Measurements from ENCODE around the gene ADAP2. TPM values are rescaled to one million over a fixed set of nuclear protein-coding genes. Genes with fewer than 3 reads are reported as not detected.
"Not testable (repeated sequence)": the region's sequence is repeated elsewhere in the genome, so short reads cannot be mapped to it uniquely, and the experiment has no call there.

ADAP2 gene
- polyA plus RNA-seq, 4 donors = 2.9 to 4.6 (median 3.5) TPM

DNA sequence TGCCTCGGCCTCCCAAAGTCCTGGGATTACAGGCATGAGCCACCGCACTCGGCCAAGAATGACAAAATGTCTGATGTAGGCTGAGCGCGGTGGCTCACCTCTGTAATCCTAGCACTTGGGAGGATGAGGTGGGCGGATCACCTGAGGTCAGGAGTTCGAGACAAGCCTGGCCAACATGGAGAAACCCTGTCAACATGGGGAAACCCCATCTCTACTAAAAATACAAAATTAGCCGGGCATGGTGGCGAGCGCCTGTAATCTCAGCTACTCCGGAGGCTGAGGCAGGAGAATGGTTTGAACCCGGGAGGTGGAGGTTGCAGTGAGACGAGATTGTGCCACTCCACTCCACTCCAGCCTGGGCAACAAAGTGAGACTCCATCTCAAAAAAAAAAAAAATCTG lies 46.2 kb downstream of the ADAP2 start:
- DNase-seq (ENCODE audit: low read depth in 4 of 4, low spot score in 2 of 4) = not testable (repeated sequence)

DNA sequence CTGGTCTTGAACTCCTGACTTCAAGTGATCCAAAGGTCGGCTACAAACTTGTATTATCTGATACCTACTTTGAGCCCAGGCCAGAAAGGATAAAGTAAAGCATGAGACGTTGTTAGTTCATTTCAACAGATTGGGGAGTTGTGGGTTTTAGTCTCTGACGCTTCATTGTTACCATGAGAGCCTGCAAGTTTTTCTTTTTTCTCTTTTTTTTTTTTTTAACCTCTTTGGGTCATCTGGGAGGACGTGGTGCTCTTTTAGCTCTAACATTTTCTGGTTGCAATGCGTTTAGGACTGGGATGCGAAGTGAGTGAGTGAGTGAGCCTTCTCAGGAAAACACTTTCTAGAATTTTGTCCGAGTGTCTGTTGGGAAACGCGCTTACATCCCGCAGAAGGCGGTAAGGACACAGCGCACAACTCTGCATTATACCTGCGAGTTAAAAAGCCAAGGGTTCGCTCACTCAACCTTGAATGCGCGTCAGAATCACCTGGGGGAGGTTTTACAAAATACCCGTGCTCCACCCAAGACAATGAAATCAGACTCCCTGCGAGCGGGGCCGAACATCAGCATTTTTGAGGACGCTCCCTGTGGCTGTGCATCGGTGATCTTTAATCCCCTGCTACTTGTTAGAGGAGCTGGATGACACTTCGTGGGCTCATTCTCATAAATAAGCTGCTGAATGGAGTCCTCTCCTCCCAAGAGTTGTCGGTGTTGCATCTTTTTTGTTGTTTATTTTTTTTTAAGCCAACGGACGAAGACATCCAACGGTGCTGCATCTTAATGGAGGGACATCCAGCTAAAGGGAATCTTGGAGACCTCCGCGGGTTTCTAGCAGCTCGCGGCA lies 48.5 kb downstream of the ADAP2 start:
- peak in 3 of 4 donors; percentile 5 to 77 (median 48) for DNase-seq (ENCODE audit: low read depth in 4 of 4, low spot score in 2 of 4)

GRCh38 chr17:30970831-30971567 lies 49.3 kb downstream of the ADAP2 start, which contains the start of gene RNF135:
Gene RNF135 (plus strand): TSS chr17:30971039. CDS start chr17:30971074, 35 bp downstream.
- DNase-seq (ENCODE audit: low read depth in 4 of 4, low spot score in 2 of 4) = peak; percentile 48 to 76 (median 61)

DNA sequence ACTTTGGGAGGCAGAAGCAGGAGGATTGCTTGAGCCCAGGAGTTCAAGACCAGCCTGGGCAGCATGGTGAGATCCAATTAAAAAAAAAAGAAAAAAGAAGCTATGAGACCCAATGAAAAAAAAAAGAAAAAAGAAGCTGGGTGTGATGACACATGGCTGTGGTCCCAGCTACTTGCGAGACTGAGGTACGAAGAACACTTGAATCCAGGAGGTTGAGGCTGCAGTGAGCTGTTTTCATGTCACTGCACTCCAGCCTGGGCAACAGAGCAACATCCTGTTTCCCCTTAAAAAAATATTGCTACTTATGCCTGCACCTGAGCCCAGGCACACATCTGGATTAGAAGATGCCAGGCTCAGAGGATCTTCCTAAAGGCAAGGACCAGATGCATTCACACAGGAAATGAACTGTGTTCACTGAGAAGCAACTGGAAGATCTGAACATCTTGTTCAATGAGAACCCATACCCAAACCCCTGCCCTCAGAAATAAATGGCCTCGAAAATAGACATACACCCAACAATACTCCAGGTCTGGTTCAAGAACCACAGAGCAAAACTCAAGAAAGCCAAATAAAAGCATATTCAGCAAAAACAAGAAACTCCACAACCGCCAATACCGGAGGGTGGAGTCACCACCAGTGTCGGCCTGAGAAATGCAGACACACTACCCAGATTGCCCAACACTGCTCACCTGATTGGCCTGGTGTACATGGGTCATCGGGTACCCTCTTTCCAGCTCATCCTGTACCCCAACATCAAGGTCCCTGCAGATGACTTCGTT lies 53.5 kb downstream of the ADAP2 start:
- DNase-seq (ENCODE audit: low read depth in 4 of 4, low spot score in 2 of 4) = no peak

- DNase-seq (ENCODE audit: low read depth in 4 of 4, low spot score in 2 of 4) = not testable (repeated sequence)
Observed at GRCh38 chr17:30979919-30980318, 58.2 kb downstream of the ADAP2 start.

GRCh38 chr17:30981531-30982519 lies 60.1 kb downstream of the ADAP2 start:
- DNase-seq (ENCODE audit: low read depth in 4 of 4, low spot score in 2 of 4) = no peak

DNA sequence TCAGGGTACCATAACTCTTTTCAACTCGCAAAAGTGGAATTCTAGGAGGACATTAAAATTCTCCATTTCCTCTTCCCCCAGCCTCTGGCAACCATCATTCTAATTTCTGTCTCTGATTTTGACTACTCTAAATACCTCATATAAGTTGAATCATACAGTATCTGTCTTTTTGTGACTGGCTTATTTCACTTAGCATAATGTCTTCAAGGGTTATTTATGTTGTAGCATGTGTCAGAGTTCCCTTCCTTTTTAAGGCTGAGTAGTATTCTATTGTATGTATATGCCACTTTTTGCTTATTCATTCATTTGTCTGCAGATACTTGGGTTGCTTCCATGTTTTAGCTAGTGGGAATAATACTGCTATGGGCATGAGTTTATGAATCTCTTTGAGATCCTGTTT lies 61.1 kb downstream of the ADAP2 start:
- no peak for DNase-seq (ENCODE audit: low read depth in 4 of 4, low spot score in 2 of 4)

GRCh38 chr17:30990458-30990857 lies 68.7 kb downstream of the ADAP2 start:
- no peak for DNase-seq (ENCODE audit: low read depth in 4 of 4, low spot score in 2 of 4)

DNA sequence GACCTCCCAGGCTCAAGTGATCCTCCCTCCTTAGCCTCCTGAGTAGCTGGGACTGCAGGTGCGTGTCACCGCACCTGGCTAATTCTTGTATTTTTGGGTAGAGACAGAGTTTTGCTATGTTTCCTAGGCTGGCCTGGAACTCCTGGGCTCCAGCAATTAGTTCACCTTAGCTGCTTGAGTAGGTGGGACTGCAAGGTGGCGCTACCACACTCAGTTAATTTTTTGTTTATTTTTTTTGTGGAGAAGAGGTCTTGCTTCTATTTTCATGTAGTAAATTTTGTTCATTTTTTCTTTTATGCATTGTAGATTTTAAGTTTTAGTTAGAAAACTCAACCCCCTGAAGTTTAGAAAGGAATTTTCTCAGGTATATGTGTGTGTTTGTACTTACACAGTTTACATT lies 70.8 kb downstream of the ADAP2 start:
- no peak for DNase-seq (ENCODE audit: low read depth in 4 of 4, low spot score in 2 of 4)

- no peak for DNase-seq (ENCODE audit: low read depth in 4 of 4, low spot score in 2 of 4)
Observed at GRCh38 chr17:30995347-30995746, 73.6 kb downstream of the ADAP2 start.

- DNase-seq (ENCODE audit: low read depth in 4 of 4, low spot score in 2 of 4) = no peak
Observed at GRCh38 chr17:30996486-30996885, 74.7 kb downstream of the ADAP2 start.

GRCh38 chr17:30997270-30997669 lies 75.5 kb downstream of the ADAP2 start:
- DNase-seq (ENCODE audit: low read depth in 4 of 4, low spot score in 2 of 4) = no peak

GRCh38 chr17:30997842-30998241 lies 76.1 kb downstream of the ADAP2 start:
- no peak for DNase-seq (ENCODE audit: low read depth in 4 of 4, low spot score in 2 of 4)

DNA sequence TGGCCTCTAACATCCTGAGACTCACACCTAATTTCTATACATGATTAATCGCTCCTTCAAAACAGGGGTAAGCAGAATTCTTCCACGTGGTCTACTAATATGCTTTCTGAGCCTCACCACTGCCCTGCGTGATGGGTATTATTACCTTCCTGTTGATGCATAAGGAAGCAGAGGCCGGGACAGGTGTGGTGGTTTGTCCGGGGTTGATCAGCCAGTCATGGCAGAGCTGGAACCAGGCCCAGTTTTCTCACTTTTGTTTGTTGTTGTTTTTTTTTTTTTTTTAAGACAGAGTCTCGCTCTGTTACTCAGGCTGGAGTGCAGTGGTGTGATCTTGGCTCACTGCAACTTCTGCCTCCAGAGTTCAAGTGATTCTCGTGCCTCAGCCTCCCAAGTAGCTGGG lies 80.3 kb downstream of the ADAP2 start:
- DNase-seq (ENCODE audit: low read depth in 4 of 4, low spot score in 2 of 4) = no peak

DNA sequence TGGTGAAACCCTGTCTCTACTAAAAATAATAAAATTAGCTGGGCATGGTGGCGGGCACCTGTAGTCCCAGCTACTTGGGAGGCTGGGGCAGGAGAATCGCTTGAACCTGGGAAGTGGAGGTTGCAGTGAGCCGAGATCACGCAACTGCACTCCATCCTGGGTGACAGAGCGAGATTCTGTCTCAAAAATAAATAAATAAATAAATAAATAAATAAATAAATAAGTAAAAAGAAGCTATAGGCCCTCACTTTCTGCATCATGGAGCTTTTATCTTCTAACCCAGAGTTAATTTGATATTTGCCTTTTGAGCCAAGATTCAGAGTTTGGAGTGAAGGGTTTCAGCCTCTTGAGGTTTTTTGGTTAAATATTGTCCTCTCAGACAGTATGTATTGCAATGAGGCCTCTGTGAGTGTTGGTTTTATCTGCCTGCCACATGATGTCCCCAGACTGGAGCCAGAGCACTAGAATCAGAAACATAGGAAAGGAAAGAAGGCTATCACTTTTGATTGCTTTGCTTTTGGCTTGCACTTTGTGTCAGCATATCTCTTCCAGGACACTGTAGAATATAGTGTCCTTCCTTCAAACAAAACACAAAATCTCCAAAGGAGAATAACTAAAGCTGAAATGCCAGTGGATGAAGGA lies 81.6 kb downstream of the ADAP2 start:
- no peak for DNase-seq (ENCODE audit: low read depth in 4 of 4, low spot score in 2 of 4)

- DNase-seq (ENCODE audit: low read depth in 4 of 4, low spot score in 2 of 4) = no peak
Observed at GRCh38 chr17:31004160-31004559, 82.4 kb downstream of the ADAP2 start.

GRCh38 chr17:31007695-31008373 lies 86.1 kb downstream of the ADAP2 start:
- DNase-seq (ENCODE audit: low read depth in 4 of 4, low spot score in 2 of 4) = no peak

DNA sequence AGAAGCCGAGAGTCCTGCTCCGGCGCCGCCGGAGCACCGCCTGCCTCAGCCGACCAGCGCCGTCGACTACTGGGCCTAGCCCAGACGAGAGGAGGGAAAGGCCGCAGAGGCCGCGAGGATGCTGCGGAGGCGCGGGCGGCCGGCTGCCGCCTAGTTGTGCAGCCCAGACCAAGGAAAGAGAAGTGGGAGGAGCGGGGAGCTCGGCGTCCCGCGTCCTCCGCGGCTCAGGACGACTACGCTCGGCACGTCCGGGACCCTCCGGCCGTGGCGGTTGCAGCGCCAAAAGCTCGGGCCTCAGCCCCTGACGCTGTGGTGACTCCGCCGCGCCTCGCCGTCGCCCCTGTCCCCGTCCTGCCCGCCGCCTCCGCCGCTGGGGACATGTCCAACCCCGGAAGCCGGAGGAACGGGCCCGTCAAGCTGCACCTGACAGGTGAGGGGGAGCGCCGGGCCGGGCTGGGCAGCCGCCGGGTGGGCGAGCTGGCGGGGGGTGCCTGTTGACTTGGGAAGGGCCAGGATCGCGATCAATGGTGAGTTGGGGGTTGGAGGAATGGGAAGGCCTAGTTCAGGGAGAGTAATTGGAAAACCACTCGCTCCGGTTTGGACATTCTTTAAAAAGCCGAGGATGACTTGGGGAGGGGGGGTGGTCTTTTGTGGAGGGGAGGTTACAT lies 86.8 kb downstream of the ADAP2 start:
- peak in 3 of 4 donors; percentile 43 to 56 (median 53) for DNase-seq (ENCODE audit: low read depth in 4 of 4, low spot score in 2 of 4)

Data from left renal cortex interstitium (tissue), 4 donors.